Colonic mucosa (tissue), 4 donors: ENCODE results near the gene SMAP1. TPM values are rescaled to one million over a fixed set of nuclear protein-coding genes. Genes with fewer than 3 reads are reported as not detected.

Experiments
- DNase-seq: peaks from one replicate; pipeline ENCODE4 v3.0.0-alpha.2; 2020
- H3K27ac ChIP-seq: fragments of 200-600 bp; one replicate; pipeline ENCODE4 v1.8.0; 2021
- H3K27me3 ChIP-seq: fragments of 200-600 bp; one replicate; pipeline ENCODE4 v1.8.0; 2021
- H3K36me3 ChIP-seq: fragments of 200-600 bp; one replicate; pipeline ENCODE4 v1.8.0; 2021
- H3K4me1 ChIP-seq: fragments of 200-600 bp; one replicate; pipeline ENCODE4 v1.8.0; 2021; ENCODE audit warnings: mild to moderate bottlenecking
- H3K4me3 ChIP-seq: fragments of 200-600 bp; one replicate; pipeline ENCODE4 v1.8.0; 2021
- H3K9ac ChIP-seq, 2 donors: one replicate each; pipeline ENCODE4 v1.7.0; 2013; ENCODE audit warnings: control low read depth in 2 of 2, low read depth in 2 of 2, low read length in 2 of 2
- H3K9me3 ChIP-seq: fragments of 200-600 bp; one replicate; pipeline ENCODE4 v1.8.0; 2021
- CTCF ChIP-seq: fragments of 200-600 bp; IDR thresholded peaks from one replicate; pipeline ENCODE4 v1.8.0; 2022; ENCODE audit warnings: antibody characterized with exemption, mild to moderate bottlenecking
- intact Hi-C: fragments of 100-400 bp; cut with DNase I; formaldehyde crosslinking; loops from one replicate; pipeline ENCODE4 v1.14.1; 2022
- total RNA-seq, 2 donors: library from RNA; stranded (reverse); fragmentation: NEBNext Ultra II Directional in 1 of 2; extraction: Animal tissue kit (Norgen Biotek cat#: 25700) in 1 of 2; gene quantifications; one replicate each; pipeline ENCODE4 v1.2.1, GENCODE V29; 2021
- donor health status: healthy.
- donor health status: DM: no; HTN: no; CAD: no.
- donor health status: DM: no; HTN: no; CAD: no.

Gene SMAP1
- total RNA-seq, 2 donors from 2014 or later: 42.3 to 62.8 TPM

DNA sequence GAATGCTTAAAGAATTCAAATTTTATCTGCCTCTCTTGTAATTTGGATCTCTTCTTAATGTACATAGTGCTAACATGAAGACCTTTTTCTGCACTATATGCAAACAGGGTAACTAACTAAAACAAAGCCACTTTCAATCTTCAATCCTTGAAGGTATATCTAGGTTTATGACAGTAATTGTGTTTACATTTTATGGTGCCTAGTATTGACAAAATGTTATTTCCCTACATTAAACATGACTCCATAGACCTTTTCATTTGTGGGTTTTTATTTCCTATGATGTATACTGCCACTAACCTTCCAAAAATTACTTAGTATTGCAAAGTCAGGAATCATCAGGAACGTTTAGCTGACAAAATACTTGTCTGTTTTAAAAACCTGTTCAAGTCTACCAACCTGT lies 193.2 kb downstream of the SMAP1 start:
- Histone ChIP-seq H3K27me3 (no peaks in the 10 kb centered on the region), H3K4me1 (no peaks in the 10 kb centered on the region), H3K4me3 (no peak overlapping the region), H3K9ac (no peak overlapping the region), H3K9me3 (no peaks in the 10 kb centered on the region), H3K36me3 (no peaks in the 10 kb centered on the region), H3K27ac (no peak overlapping the region)
- DNase-seq: no peak
- no peak for TF ChIP-seq CTCF
- intact Hi-C loops: no loop called here

DNA sequence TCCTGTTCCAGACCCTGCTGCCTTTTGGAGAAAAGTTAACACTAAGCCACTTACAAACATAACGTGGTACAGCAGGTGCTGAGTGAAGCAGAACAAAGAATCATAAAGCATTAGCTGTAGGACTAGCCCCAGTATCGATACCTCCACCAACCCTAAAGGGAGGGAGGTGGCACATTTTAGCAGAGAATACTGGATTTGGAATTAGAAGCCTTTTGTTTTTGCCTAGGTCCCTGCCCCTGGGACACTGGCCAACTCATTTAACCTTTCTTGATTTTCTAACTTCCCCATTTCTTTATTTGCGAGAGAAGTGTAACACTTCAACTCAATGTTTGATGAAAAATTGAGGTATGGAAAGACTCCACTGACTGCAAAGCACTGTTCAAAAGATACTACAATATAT lies 195.7 kb downstream of the SMAP1 start:
- Histone ChIP-seq H3K9me3 (no peaks in the 10 kb centered on the region), H3K9ac (no peak overlapping the region), H3K4me3 (no peak overlapping the region), H3K27me3 (no peaks in the 10 kb centered on the region), H3K4me1 (no peaks in the 10 kb centered on the region), H3K27ac (no peak overlapping the region), H3K36me3 (no peaks in the 10 kb centered on the region)
- intact Hi-C loops: no loop called here
- TF ChIP-seq CTCF: no peak
- DNase-seq: no peak

DNA sequence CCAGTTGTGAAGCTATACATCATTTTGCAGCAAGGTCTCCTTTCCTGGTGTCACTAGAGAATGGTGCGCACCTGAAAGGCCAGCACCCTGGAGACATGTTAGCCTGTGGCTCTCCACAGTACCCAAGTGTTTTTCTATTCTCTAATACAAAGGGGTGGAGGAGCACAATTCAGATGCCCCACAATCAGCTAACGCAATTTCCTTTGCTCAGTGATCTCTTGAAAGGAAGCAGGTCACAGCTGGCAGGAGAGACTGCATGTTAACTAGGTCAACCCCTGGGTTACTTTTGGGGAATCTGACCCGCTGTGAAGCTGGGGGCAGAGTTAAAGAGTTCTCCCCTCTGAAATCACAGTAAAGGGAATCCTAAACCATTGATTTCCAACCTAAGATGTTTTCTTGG lies 196.7 kb downstream of the SMAP1 start:
- no peak for DNase-seq
- intact Hi-C loops: no loop called here
- no peak for TF ChIP-seq CTCF
- no peaks in the 10 kb centered on the region for H3K27me3 ChIP-seq
- no peaks in the 10 kb centered on the region for H3K9me3 ChIP-seq
- no peak overlapping the region for H3K4me3 ChIP-seq
- H3K4me1 ChIP-seq: no peaks in the 10 kb centered on the region
- no peak overlapping the region for H3K27ac ChIP-seq
- no peak overlapping the region for H3K9ac ChIP-seq
- H3K36me3 ChIP-seq: no peaks in the 10 kb centered on the region

DNA sequence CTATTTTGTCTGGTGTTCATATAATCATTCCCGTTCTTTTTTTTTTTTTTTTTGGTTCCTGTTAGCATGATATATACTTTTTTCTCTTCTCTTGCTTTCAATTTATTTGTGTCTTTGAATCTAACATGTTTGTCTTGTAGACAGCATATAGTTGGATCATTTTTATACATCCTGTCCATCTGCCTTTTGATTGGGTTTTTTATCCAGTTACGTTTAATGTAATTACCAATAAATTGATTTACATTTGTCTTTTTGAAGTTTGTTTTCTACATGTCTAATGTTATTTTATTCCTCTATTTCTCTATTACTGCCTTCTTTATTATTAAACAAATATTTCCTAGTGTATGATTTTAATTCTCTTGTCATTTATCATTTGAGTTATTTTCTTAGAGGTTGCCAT lies 204.8 kb downstream of the SMAP1 start:
- no peak overlapping the region for H3K4me3 ChIP-seq
- H3K36me3 ChIP-seq: no peaks in the 10 kb centered on the region
- intact Hi-C loops: no loop called here
- TF ChIP-seq CTCF: no peak
- H3K27me3 ChIP-seq: no peaks in the 10 kb centered on the region
- H3K27ac ChIP-seq: no peak overlapping the region
- no peak overlapping the region for H3K9ac ChIP-seq
- no peak for DNase-seq
- H3K9me3 ChIP-seq: peaks cover 4% of the 10 kb centered on the region
- no peaks in the 10 kb centered on the region for H3K4me1 ChIP-seq

DNA sequence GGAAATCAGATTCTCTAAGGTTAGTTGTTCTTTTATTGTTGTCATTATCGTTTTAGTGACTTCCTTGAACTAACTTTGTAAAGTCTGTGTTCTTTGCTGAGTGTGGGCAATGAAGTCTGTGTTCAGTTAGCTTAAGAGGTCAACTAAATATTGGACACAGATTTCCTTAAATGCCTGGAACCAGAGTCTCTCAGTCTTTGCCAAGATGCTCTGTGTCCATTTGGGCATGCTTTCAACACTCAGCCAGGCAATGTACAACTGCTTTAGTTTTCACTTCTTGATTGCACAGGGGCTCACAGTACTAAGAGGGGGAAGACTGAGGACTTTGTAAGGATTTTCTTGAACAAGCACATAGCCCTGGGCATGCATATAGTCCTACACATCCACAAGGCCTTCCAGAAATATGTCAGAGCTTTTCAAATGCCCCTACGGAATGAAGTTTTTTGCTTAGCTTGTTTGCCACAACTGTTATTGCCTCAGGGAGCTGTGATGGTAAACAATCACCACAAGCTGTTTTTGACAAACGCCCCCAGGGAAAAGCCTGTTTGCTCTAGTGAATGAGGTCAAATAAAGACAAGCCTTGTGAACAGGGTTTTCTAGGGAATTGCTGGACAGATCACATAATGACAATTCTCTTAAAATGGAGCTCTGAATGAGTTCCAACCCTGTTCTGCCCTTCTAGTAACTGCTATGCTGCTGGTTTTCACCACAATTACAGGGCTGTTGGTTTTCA lies 206.7 kb downstream of the SMAP1 start:
- no peak for DNase-seq
- peaks cover 4% of the 10 kb centered on the region for H3K9me3 ChIP-seq
- no peak overlapping the region for H3K9ac ChIP-seq
- no peak overlapping the region for H3K27ac ChIP-seq
- no peaks in the 10 kb centered on the region for H3K4me1 ChIP-seq
- no peaks in the 10 kb centered on the region for H3K27me3 ChIP-seq
- TF ChIP-seq CTCF: no peak
- H3K36me3 ChIP-seq: no peaks in the 10 kb centered on the region
- intact Hi-C loops: no loop called here
- no peak overlapping the region for H3K4me3 ChIP-seq
